Activated CD8-positive, alpha-beta T cell treated with anti-CD3 and anti-CD28 coated beads for 36 hours (primary cell): ENCODE measurements around the gene ATOSA. TPM values are rescaled to one million over a fixed set of nuclear protein-coding genes. Genes with fewer than 3 reads are reported as not detected.

Experiments used
- ATAC-seq: fragments of 200-7000 bp; cut with Tn5 transposase; one replicate; pipeline ENCODE4 v1.10.0; 2021; ENCODE audit warnings: mild to moderate bottlenecking, moderate library complexity
- CTCF ChIA-PET: fragments of 350-600 bp; sonication (Branson Sonifier 250); formaldehyde crosslinking; loops from one replicate; lab custom pipeline; 2021; ENCODE audit warnings: antibody characterized with exemption; lab: Charles Lee
- POLR2A ChIA-PET: fragments of 350-600 bp; sonication (Branson Sonifier 250); formaldehyde crosslinking; loops from one replicate; lab custom pipeline; 2021; ENCODE audit warnings: antibody characterized with exemption; lab: Charles Lee
- DNase-seq: peaks from one replicate; pipeline ENCODE4 v3.0.0-alpha.2; 2020
- H3K27ac Mint-ChIP-seq: one replicate; pipeline ENCODE4 v1.8.0; 2021; ENCODE audit warnings: mild to moderate bottlenecking, mixed read lengths
- H3K27me3 Mint-ChIP-seq: one replicate; pipeline ENCODE4 v1.8.0; 2021; ENCODE audit warnings: mixed read lengths
- H3K36me3 Mint-ChIP-seq: one replicate; pipeline ENCODE4 v1.8.0; 2021; ENCODE audit warnings: low read depth, mixed read lengths
- H3K4me1 Mint-ChIP-seq: one replicate; pipeline ENCODE4 v1.8.0; 2021; ENCODE audit warnings: low read depth, mixed read lengths
- H3K4me3 Mint-ChIP-seq: one replicate; pipeline ENCODE4 v1.8.0; 2021; ENCODE audit warnings: mild to moderate bottlenecking, moderate library complexity, mixed read lengths
- H3K9me3 Mint-ChIP-seq: one replicate; pipeline ENCODE4 v1.8.0; 2021; ENCODE audit warnings: mixed read lengths
- intact Hi-C: fragments of 100-400 bp; cut with micrococcal nuclease; formaldehyde crosslinking; loops from one replicate; pipeline ENCODE4 v1.10.0; 2022
- total RNA-seq, 2 experiments: library from RNA; stranded (reverse); gene quantifications; one replicate each; pipeline ENCODE4 v1.2.3, GENCODE V29; 2021
- TF ChIP-seq, protein P1 (sequence below): fragments of 200-600 bp; IDR thresholded peaks from one replicate; pipeline ENCODE4 v1.8.0; 2022; ENCODE audit warnings: antibody characterized with exemption, mild to moderate bottlenecking

ATOSA gene
- total RNA-seq, 2 experiments from 2014 or later, result 13.1 TPM

GRCh38 chr15:52702390-52702789 lies 23.2 kb upstream of the ATOSA start:
- no peaks in the 10 kb centered on the region for H3K9me3 Mint-ChIP-seq
- H3K4me1 Mint-ChIP-seq, result no peaks in the 10 kb centered on the region
- ATAC-seq, result no peak
- no peak overlapping the region for H3K27ac Mint-ChIP-seq
- ChIA-PET CTCF (no interaction called here), POLR2A (no interaction called here)
- intact Hi-C loops, result no loop called here
- H3K27me3 Mint-ChIP-seq, result no peaks in the 10 kb centered on the region
- TF ChIP-seq, protein P1, sequence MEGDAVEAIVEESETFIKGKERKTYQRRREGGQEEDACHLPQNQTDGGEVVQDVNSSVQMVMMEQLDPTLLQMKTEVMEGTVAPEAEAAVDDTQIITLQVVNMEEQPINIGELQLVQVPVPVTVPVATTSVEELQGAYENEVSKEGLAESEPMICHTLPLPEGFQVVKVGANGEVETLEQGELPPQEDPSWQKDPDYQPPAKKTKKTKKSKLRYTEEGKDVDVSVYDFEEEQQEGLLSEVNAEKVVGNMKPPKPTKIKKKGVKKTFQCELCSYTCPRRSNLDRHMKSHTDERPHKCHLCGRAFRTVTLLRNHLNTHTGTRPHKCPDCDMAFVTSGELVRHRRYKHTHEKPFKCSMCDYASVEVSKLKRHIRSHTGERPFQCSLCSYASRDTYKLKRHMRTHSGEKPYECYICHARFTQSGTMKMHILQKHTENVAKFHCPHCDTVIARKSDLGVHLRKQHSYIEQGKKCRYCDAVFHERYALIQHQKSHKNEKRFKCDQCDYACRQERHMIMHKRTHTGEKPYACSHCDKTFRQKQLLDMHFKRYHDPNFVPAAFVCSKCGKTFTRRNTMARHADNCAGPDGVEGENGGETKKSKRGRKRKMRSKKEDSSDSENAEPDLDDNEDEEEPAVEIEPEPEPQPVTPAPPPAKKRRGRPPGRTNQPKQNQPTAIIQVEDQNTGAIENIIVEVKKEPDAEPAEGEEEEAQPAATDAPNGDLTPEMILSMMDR, result no peak
- no peak for DNase-seq
- no peaks in the 10 kb centered on the region for H3K36me3 Mint-ChIP-seq
- H3K4me3 Mint-ChIP-seq, result no peak overlapping the region

DNA sequence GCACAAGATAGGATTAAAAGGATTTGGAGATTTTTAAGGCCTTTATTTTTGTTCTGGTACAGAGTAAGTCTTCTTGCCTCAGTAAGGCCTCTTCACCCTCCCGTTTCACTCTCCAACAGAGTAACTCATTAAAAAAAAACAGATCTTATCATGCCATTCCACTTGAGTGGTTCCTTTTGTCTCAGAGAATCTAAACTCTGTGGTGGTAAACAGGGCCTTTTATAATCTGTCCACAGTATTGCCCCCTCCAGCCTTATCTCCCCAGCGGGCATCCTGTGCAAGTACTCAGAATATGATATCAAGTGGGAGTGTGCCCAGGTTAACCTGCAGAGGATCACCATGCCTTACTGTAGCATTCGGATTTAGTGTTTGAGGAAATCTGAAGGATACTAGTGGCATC lies 20.3 kb upstream of the ATOSA start:
- no peak for DNase-seq
- Mint-ChIP-seq H3K9me3 (no peaks in the 10 kb centered on the region), H3K27ac (no peak overlapping the region), H3K36me3 (no peaks in the 10 kb centered on the region), H3K27me3 (no peaks in the 10 kb centered on the region), H3K4me1 (no peaks in the 10 kb centered on the region), H3K4me3 (no peak overlapping the region)
- TF ChIP-seq, protein P1, result no peak
- ChIA-PET POLR2A (no interaction called here), CTCF (no interaction called here)
- intact Hi-C loops, result no loop called here
- no peak for ATAC-seq

DNA sequence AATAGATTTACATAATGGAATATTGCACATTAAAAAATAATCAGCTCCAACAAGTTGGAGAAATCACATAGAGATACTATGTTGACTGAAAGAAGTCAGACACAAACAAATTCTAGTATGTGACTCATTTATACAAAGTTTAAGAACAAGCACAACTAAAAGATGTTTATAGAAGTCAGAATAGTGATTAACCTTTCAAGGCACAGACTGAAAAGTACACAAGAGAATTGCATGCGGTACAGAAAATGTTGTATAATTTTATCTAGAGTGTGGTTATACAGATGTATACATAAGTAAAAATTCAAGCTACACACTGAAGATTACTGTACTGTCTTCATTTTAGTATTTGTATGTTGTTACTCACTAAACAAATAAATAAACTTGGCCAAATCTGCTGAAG lies 19.3 kb upstream of the ATOSA start:
- intact Hi-C loops, result no loop called here
- TF ChIP-seq, protein P1, result no peak
- Mint-ChIP-seq H3K36me3 (no peaks in the 10 kb centered on the region), H3K4me1 (no peaks in the 10 kb centered on the region), H3K27me3 (no peaks in the 10 kb centered on the region), H3K27ac (no peak overlapping the region), H3K4me3 (no peak overlapping the region), H3K9me3 (no peaks in the 10 kb centered on the region)
- DNase-seq (no peak), ATAC-seq (no peak)
- ChIA-PET POLR2A (no interaction called here), CTCF (interaction anchor here (0.8 kb wide), 1 partner anchor 14 kb away, joined by 3 read pairs; no protein-coding TSS in a partner anchor)

GRCh38 chr15:52697051-52697450 lies 17.9 kb upstream of the ATOSA start:
- CTCF ChIA-PET, result no interaction called here
- no peaks in the 10 kb centered on the region for H3K4me1 Mint-ChIP-seq
- intact Hi-C loops, result no loop called here
- no peak overlapping the region for H3K4me3 Mint-ChIP-seq
- H3K9me3 Mint-ChIP-seq, result no peaks in the 10 kb centered on the region
- DNase-seq, result no peak
- no peaks in the 10 kb centered on the region for H3K27me3 Mint-ChIP-seq
- no peaks in the 10 kb centered on the region for H3K36me3 Mint-ChIP-seq
- no peak for ATAC-seq
- POLR2A ChIA-PET, result no interaction called here
- H3K27ac Mint-ChIP-seq, result no peak overlapping the region
- TF ChIP-seq, protein P1, result no peak

GRCh38 chr15:52695154-52695553 lies 16.0 kb upstream of the ATOSA start:
- Mint-ChIP-seq H3K36me3 (no peaks in the 10 kb centered on the region), H3K4me3 (no peak overlapping the region), H3K4me1 (no peaks in the 10 kb centered on the region), H3K27ac (no peak overlapping the region), H3K9me3 (no peaks in the 10 kb centered on the region), H3K27me3 (no peaks in the 10 kb centered on the region)
- ATAC-seq, result no peak
- TF ChIP-seq, protein P1, result no peak
- intact Hi-C loops, result no loop called here
- no peak for DNase-seq
- ChIA-PET CTCF (no interaction called here), POLR2A (interaction anchor here (0.5 kb wide), 1 partner anchor 133 kb away, joined by 3 read pairs; no protein-coding TSS in a partner anchor)
